Esophagus squamous epithelium (tissue), 4 donors: ENCODE measurements around the gene AUTS2.

Source experiments
- POLR2A ChIP-seq, 4 donors: fragments of 450-650 bp; IDR thresholded peaks; one replicate each; pipeline ENCODE4 v1.6.1; 2017; ENCODE audit warnings: antibody characterized with exemption in 4 of 4, mild to moderate bottlenecking in 4 of 4, moderate library complexity in 3 of 4
- TF ChIP-seq, protein P1 (sequence below), 6 experiments: fragments of 450-650 bp in 4 of 6; fragments of 200-600 bp in 2 of 6; sonication (generic) in 2 of 6; IDR thresholded peaks; one replicate each; pipeline ENCODE4 v1.5.1; 2016 to 2019; ENCODE audit warnings: antibody characterized with exemption in 6 of 6, mild to moderate bottlenecking in 4 of 6, moderate library complexity in 4 of 6

DNA sequence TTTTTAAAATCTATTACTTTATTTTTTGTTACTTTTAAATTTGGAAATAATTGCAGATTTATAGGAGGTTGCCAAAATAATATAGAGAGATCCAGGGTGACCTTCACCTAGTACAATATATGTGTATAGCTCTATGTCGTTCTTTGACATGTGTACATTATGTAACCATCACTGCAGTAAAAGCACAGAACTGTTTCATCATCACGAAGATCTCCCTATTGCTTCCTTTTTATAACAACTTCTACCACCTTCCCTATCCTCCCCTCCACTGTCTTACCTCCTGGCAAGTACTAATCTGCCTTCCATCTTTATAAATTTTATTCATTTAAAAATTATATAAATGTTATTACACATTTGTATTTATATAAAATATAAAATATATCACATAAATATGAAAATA is 251.0 kb downstream of the AUTS2 start:
- TF ChIP-seq, protein P1, sequence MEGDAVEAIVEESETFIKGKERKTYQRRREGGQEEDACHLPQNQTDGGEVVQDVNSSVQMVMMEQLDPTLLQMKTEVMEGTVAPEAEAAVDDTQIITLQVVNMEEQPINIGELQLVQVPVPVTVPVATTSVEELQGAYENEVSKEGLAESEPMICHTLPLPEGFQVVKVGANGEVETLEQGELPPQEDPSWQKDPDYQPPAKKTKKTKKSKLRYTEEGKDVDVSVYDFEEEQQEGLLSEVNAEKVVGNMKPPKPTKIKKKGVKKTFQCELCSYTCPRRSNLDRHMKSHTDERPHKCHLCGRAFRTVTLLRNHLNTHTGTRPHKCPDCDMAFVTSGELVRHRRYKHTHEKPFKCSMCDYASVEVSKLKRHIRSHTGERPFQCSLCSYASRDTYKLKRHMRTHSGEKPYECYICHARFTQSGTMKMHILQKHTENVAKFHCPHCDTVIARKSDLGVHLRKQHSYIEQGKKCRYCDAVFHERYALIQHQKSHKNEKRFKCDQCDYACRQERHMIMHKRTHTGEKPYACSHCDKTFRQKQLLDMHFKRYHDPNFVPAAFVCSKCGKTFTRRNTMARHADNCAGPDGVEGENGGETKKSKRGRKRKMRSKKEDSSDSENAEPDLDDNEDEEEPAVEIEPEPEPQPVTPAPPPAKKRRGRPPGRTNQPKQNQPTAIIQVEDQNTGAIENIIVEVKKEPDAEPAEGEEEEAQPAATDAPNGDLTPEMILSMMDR (IDR thresholded peaks at IDR 0.05), result no peak
- no peak for TF ChIP-seq POLR2A (IDR thresholded peaks at IDR 0.05)
